H1 (cell line): Measurements from ENCODE around the gene BSCL2. TPM values are rescaled to one million over a fixed set of nuclear protein-coding genes. Genes with fewer than 3 reads are reported as not detected.
A peak's percentile ranks its signal among the peaks of the same experiment; 100 is the strongest.

Experiments
- CTCF ChIA-PET: fragments of 300-600 bp; sonication (Branson Sonifier 250); formaldehyde crosslinking; loops from one replicate; lab custom pipeline; 2021; ENCODE audit not compliant: partially characterized antibody; lab: Charles Lee
- POLR2A ChIA-PET: fragments of 300-600 bp; sonication (Branson Sonifier 250); formaldehyde crosslinking; loops from one replicate; lab custom pipeline; 2021; ENCODE audit warnings: inconsistent platforms; ENCODE audit not compliant: partially characterized antibody; lab: Charles Lee
- DNase-seq, 2 experiments: peaks; one replicate each; pipeline versions ENCODE4 v3.0.0 to v3.0.0-alpha.2; 2010 to 2022; ENCODE audit warnings: low spot score in 2 of 2, low read depth in 1 of 2, mixed read lengths in 1 of 2
- FAIRE-seq: peaks from 2 replicates; lab custom pipeline; 2011; peaks lifted over from hg19 to GRCh38; lab: Jason Lieb, UNC
- H2AFZ ChIP-seq: 2 replicates; pipeline ENCODE4 v1.8.1; 2012; ENCODE audit warnings: low read length, inconsistent platforms
- H2AK5ac ChIP-seq: 2 replicates; pipeline ENCODE4 v1.6.1; 2013; ENCODE audit warnings: low read depth, low read length
- H2BK120ac ChIP-seq: replicated peaks from 2 replicates; pipeline ENCODE3; 2013; ENCODE audit warnings: low read depth, low read length, inconsistent platforms
- H2BK12ac ChIP-seq: 2 replicates; pipeline ENCODE4 v1.6.1; 2013; ENCODE audit warnings: low read depth, low read length
- H2BK15ac ChIP-seq: 2 replicates; pipeline ENCODE4 v1.6.1; 2013; ENCODE audit warnings: low read length
- H2BK20ac ChIP-seq: 2 replicates; pipeline ENCODE4 v1.6.1; 2013; ENCODE audit warnings: low read length
- H2BK5ac ChIP-seq: 2 replicates; pipeline ENCODE4 v1.6.1; 2013; ENCODE audit warnings: low read depth, low read length
- H3K14ac ChIP-seq: 2 replicates; pipeline ENCODE4 v1.6.1; 2013; ENCODE audit warnings: inconsistent platforms; ENCODE audit not compliant: insufficient read length
- H3K18ac ChIP-seq: 2 replicates; pipeline ENCODE4 v1.6.1; 2013; ENCODE audit warnings: low read length; ENCODE audit errors: extremely low read depth
- H3K23ac ChIP-seq: 2 replicates; pipeline ENCODE4 v1.6.1; 2013; ENCODE audit warnings: inconsistent platforms; ENCODE audit not compliant: insufficient read length
- H3K23me2 ChIP-seq: 2 replicates; pipeline ENCODE4 v1.6.1; 2013; ENCODE audit warnings: low read depth, low read length
- H3K27ac ChIP-seq: 2 replicates; pipeline ENCODE4 v1.6.1; 2011; ENCODE audit warnings: low read depth, low read length, inconsistent platforms
- H3K27me3 ChIP-seq, 4 experiments: replicated peaks in 1 of 4; 1 replicate in 1 of 4; 2 replicates in 3 of 4; pipeline versions ENCODE4 v1.6.1 to v1.8.1; 2011 to 2013; ENCODE audit warnings: low read length in 3 of 4, mild to moderate bottlenecking in 3 of 4, inconsistent platforms in 2 of 4, mixed read lengths in 2 of 4, moderate library complexity in 1 of 4; ENCODE audit not compliant: control insufficient read depth in 3 of 4, insufficient read depth in 3 of 4; ENCODE audit errors: extremely low read depth in 1 of 4
- H3K36me3 ChIP-seq, 4 experiments: 2 replicates each; pipeline versions ENCODE4 v1.6.1 to v1.8.1; 2011 to 2013; ENCODE audit warnings: mild to moderate bottlenecking in 4 of 4, low read length in 3 of 4, moderate library complexity in 2 of 4, control low read depth in 1 of 4, inconsistent platforms in 1 of 4; ENCODE audit not compliant: insufficient read depth in 4 of 4, control insufficient read depth in 2 of 4
- H3K4ac ChIP-seq: replicated peaks from 2 replicates; pipeline ENCODE3; 2013; ENCODE audit warnings: low read length, low read depth, mixed read lengths, inconsistent platforms; ENCODE audit not compliant: insufficient read length
- H3K4me1 ChIP-seq, 4 experiments: replicated peaks in 1 of 4; 1 replicate in 1 of 4; 2 replicates in 3 of 4; pipeline versions ENCODE4 v1.6.1 to v1.8.1; 2011 to 2013; ENCODE audit warnings: low read length in 3 of 4, inconsistent platforms in 2 of 4, mixed read lengths in 1 of 4; ENCODE audit not compliant: insufficient read depth in 4 of 4, control insufficient read depth in 3 of 4
- H3K4me2 ChIP-seq, 2 experiments: 2 replicates each; pipeline versions ENCODE4 v1.6.1 to v1.8.1; 2011 to 2013; ENCODE audit warnings: low read depth in 2 of 2, low read length in 2 of 2, control low read depth in 1 of 2, inconsistent platforms in 1 of 2, mild to moderate bottlenecking in 1 of 2; ENCODE audit not compliant: insufficient read depth in 1 of 2
- H3K4me3 ChIP-seq, 4 experiments: fragments of 200-600, 300-600 bp in 1 of 4; sonication (generic), shearing (Covaris generic), sonication (Bioruptor Twin) in 1 of 4; 2 replicates each; pipeline versions ENCODE4 v1.5.1 to v1.8.1; 2011 to 2016; ENCODE audit warnings: low read length in 4 of 4, low read depth in 3 of 4, control low read depth in 2 of 4, inconsistent platforms in 2 of 4, mild to moderate bottlenecking in 2 of 4, mixed read lengths in 1 of 4, moderate library complexity in 1 of 4; ENCODE audit not compliant: insufficient read depth in 2 of 4; ENCODE audit errors: extremely low read depth in 1 of 4
- H3K56ac ChIP-seq: replicated peaks from 2 replicates; pipeline ENCODE3; 2013; ENCODE audit warnings: low read depth, mild to moderate bottlenecking, mixed read lengths, low read length, inconsistent platforms; ENCODE audit not compliant: insufficient read length
- H3K79me1 ChIP-seq: 2 replicates; pipeline ENCODE4 v1.6.1; 2013; ENCODE audit warnings: low read depth, low read length, control low read depth
- H3K79me2 ChIP-seq, 2 experiments: 2 replicates each; pipeline versions ENCODE4 v1.6.1 to v1.8.1; 2012 to 2013; ENCODE audit warnings: low read length in 2 of 2, mild to moderate bottlenecking in 2 of 2, inconsistent platforms in 1 of 2; ENCODE audit not compliant: insufficient read depth in 2 of 2, control insufficient read depth in 1 of 2
- H3K9ac ChIP-seq, 4 experiments: replicated peaks in 1 of 4; 1 replicate in 1 of 4; 2 replicates in 3 of 4; pipeline versions ENCODE4 v1.6.1 to v1.8.1; 2011 to 2013; ENCODE audit warnings: low read depth in 3 of 4, low read length in 3 of 4, control low read depth in 2 of 4, mild to moderate bottlenecking in 2 of 4, moderate library complexity in 2 of 4, inconsistent platforms in 1 of 4; ENCODE audit errors: extremely low read depth in 1 of 4
- H3K9me3 ChIP-seq, 2 experiments: 2 replicates each; pipeline versions ENCODE4 v1.6.1 to v1.8.1; 2012 to 2013; ENCODE audit warnings: mild to moderate bottlenecking in 2 of 2, moderate library complexity in 2 of 2, control low read depth in 1 of 2, inconsistent platforms in 1 of 2, low read depth in 1 of 2, low read length in 1 of 2, mixed read lengths in 1 of 2; ENCODE audit not compliant: insufficient read depth in 2 of 2
- H4K20me1 ChIP-seq, 2 experiments: replicated peaks in 1 of 2; 2 replicates each; pipeline versions ENCODE3 to v1.8.1; 2011 to 2013; ENCODE audit warnings: inconsistent platforms in 2 of 2, low read length in 2 of 2, mild to moderate bottlenecking in 1 of 2; ENCODE audit not compliant: insufficient read depth in 2 of 2, control insufficient read depth in 1 of 2
- H4K5ac ChIP-seq: 2 replicates; pipeline ENCODE4 v1.6.1; 2013; ENCODE audit warnings: low read length, low read depth, mixed read lengths, inconsistent platforms; ENCODE audit not compliant: insufficient read length
- H4K8ac ChIP-seq: 2 replicates; pipeline ENCODE4 v1.8.0; 2013; ENCODE audit warnings: mild to moderate bottlenecking, moderate library complexity, low read length, inconsistent platforms; ENCODE audit not compliant: insufficient read depth; ENCODE audit errors: extremely low read depth
- H4K91ac ChIP-seq: replicated peaks from 2 replicates; pipeline ENCODE3; 2013; ENCODE audit warnings: low read length, mixed read lengths, inconsistent platforms; ENCODE audit not compliant: insufficient read length
- KDM4A ChIP-seq: IDR thresholded peaks from one replicate; pipeline ENCODE4 v1.7.1; 2012; ENCODE audit warnings: low read depth, mild to moderate bottlenecking, moderate library complexity, low read length, inconsistent platforms; ENCODE audit not compliant: severe bottlenecking
- RAD21 ChIP-seq, 2 experiments: IDR thresholded peaks in 1 of 2; conservative IDR thresholded peaks in 1 of 2; 2 replicates each; pipeline ENCODE4 v1.6.1; 2011; ENCODE audit warnings: low read depth in 2 of 2, low read length in 2 of 2, improper control_type of control experiment in 1 of 2, inconsistent platforms in 1 of 2, mild to moderate bottlenecking in 1 of 2, moderate library complexity in 1 of 2
- WGBS, 2 experiments: shearing (Covaris generic) in 1 of 2; methylation state at CpG; one replicate each; pipeline versions ENCODE4 v1.1.6 to v1.1.7; 2013 to 2015; ENCODE audit warnings: low lambda C conversion rate in 2 of 2, mixed read lengths in 2 of 2, inconsistent platforms in 1 of 2, low coverage in 1 of 2, missing lambda C conversion rate in 1 of 2; ENCODE audit not compliant: insufficient replicate concordance in 2 of 2, insufficient coverage in 1 of 2, insufficient read length in 1 of 2; ENCODE audit errors: extremely low coverage in 1 of 2, missing lambda C conversion rate in 1 of 2; 5-methylcytosine and 5-hydroxymethylcytosine counted together
- polyA plus RNA-seq, 7 experiments: library from polyadenylated mRNA; depleted of rRNA in 3 of 7; stranded (reverse) in 5 of 7; unstranded in 2 of 7; fragments of >200 nt in 5 of 7; fragments of 200-250 nt in 2 of 7; gene quantifications; 1 replicate in 5 of 7; 2 replicates in 1 of 7; 4 replicates in 1 of 7; pipeline versions ENCODE4 v1.2.1 to v1.2.3, GENCODE V29; 2011 to 2013; ENCODE audit warnings: missing spikeins in 2 of 7, mixed read lengths in 2 of 7
- total RNA-seq: library from RNA; stranded (reverse); fragmentation: NEBNext Ultra II Directional; extraction: Animal tissue kit (Norgen Biotek cat#: 25700); gene quantifications from 2 replicates; pipeline ENCODE4 v1.2.1, GENCODE V29; 2021

Gene BSCL2
- total and polyA plus RNA-seq, 2 of the 8 experiments (the other 6 are each of a cell fraction or from before 2014, with no cell fraction given): 59.5 to 264 TPM

DNA sequence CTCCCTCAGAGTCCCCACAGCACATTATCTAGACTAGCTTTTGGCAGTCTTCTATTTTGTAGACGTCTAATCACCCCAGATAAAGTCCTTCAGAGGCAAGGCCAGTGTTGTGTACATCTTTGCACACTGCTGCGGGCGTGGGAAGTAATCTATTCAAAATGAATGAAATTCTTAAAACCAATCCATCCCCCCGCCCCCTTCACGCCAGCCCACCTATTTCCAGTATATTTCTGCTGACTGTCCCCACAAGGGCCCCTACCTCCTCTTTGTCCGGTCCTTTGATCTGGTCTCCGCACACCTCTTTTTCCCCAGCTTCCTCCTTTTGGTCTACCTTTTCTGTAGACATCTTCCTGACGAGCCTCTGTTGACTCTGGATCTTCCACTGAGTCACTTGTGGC lies 375 bp downstream of the BSCL2 start:
- peak overlapping the region; percentile 33; the same call in 1 of the 2 replicates for H2BK15ac ChIP-seq
- H3K4ac ChIP-seq: peak overlapping the region; percentile 75
- H2BK20ac ChIP-seq: 0 out of 2 replicates have a peak overlapping the region, but pooled peaks have one; percentile 66
- no peak for DNase-seq
- H3K9me3 ChIP-seq: no peaks in the 10 kb centered on the region
- peak overlapping the region in 3 of 4 experiments; percentile 52 to 76 (median 63); a peak in 6 of 7 replicates for H3K9ac ChIP-seq
- POLR2A ChIA-PET: interaction anchor here (0.7 to 61.4 kb wide), 28 partner anchors 8 to 150 kb away, joined by 3 to 2041 read pairs (median 8); partner anchors contain the start of genes C11orf98, CSKMT, EEF1G and EML3
- H3K23ac ChIP-seq: no peak overlapping the region
- peak overlapping the region; percentile 78 for H3K18ac ChIP-seq
- H4K8ac ChIP-seq: no peak overlapping the region
- H3K27ac ChIP-seq: peak overlapping the region; percentile 25
- H3K23me2 ChIP-seq: peaks cover 22% of the 10 kb centered on the region
- H4K91ac ChIP-seq: peak overlapping the region; percentile 67
- no peak overlapping the region for H3K56ac ChIP-seq
- no peak for FAIRE-seq
- H2AK5ac ChIP-seq: no peak overlapping the region; the same call in 1 of the 2 replicates
- H3K27me3 ChIP-seq: no peaks in the 10 kb centered on the region
- H3K4me1 ChIP-seq: peaks cover 7 to 34% (median 20%) of the 10 kb centered on the region in 4 experiments
- no peaks in the 10 kb centered on the region; the same call in 1 of the 2 replicates for H3K79me1 ChIP-seq
- H2BK12ac ChIP-seq: peak overlapping the region; percentile 86; the same call in 1 of the 2 replicates
- H2BK120ac ChIP-seq: peak overlapping the region; percentile 72
- H4K20me1 ChIP-seq: no peaks in the 10 kb centered on the region
- CTCF ChIA-PET: interaction anchor here (1.2 to 3.8 kb wide), 5 partner anchors 18 to 64 kb away, joined by 3 to 21 read pairs (median 9); partner anchors contain the start of genes C11orf98, CSKMT, LRRN4CL and TAF6L
- H2AFZ ChIP-seq: no peak overlapping the region
- peaks cover 4 to 15% (median 7%) of the 10 kb centered on the region in 4 experiments; a peak in 6 of 8 replicates for H3K36me3 ChIP-seq
- H3K4me3 ChIP-seq: peak overlapping the region; percentile 49 to 83 (median 82)
- peak overlapping the region; percentile 99 for H3K4me2 ChIP-seq
- H4K5ac ChIP-seq: peak overlapping the region; percentile 38
- H3K14ac ChIP-seq: no peak overlapping the region
- peaks cover 0 to 7% of the 10 kb centered on the region in 2 experiments; a peak in 1 of 4 replicates for H3K79me2 ChIP-seq
- peak overlapping the region; percentile 86 for H2BK5ac ChIP-seq
- TF ChIP-seq RAD21 (IDR thresholded peaks at IDR 0.05 in 1 of 2, conservative IDR thresholded peaks at IDR 0.05 in 1 of 2; ENCODE audit: low read depth in 2 of 2, low read length in 2 of 2) (no peak), KDM4A (peak; percentile 2)
- WGBS, 2 experiments: 3% methylated on average over 8 of the region's 8 CpGs; no CpG with 5 or more reads in 1 of the 2 experiments
